HG03103 (cell line): Measurements from ENCODE around the gene GPR176.

Experiments used
- ATAC-seq: cut with Tn5 transposase; IDR thresholded peaks from one replicate; pipeline ENCODE4 v1.9.1; 2021; ENCODE audit warnings: low read depth; ENCODE audit not compliant: unreplicated experiment

GPR176 gene, protein sequence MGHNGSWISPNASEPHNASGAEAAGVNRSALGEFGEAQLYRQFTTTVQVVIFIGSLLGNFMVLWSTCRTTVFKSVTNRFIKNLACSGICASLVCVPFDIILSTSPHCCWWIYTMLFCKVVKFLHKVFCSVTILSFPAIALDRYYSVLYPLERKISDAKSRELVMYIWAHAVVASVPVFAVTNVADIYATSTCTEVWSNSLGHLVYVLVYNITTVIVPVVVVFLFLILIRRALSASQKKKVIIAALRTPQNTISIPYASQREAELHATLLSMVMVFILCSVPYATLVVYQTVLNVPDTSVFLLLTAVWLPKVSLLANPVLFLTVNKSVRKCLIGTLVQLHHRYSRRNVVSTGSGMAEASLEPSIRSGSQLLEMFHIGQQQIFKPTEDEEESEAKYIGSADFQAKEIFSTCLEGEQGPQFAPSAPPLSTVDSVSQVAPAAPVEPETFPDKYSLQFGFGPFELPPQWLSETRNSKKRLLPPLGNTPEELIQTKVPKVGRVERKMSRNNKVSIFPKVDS

DNA sequence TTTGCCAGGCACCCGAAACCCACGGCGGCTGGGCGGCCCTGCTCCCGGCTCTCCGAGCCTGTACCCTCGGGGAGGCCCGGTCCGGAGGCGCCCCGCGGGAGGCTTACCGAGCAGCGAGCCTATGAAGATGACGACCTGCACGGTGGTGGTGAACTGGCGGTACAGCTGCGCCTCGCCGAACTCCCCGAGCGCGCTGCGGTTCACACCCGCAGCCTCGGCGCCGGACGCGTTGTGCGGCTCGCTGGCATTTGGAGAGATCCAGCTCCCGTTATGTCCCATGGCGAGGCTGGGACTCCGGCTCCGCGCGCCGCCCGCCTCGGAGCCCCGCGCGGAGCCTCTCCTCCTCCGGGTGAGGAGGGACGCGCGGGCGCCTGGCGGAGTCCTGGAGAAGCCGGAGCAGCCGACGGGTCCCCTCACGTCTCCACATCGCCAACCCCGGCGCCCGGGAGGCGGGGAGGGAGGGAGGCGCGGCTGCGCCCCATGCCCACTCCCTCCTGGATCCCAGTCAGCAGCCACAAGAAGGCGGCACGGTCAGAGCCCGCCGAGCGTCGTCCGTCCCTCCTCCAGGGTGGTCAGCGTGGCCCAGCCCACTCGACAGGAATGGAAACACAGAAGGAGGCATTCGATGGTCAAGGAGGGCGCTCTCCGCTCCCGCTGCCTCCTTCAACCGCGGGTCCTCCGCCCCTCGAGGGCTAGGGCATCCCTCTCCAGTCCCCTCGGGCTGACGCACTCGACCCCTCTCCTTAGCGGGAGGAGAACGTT lies at the start of gene GPR176:
Gene GPR176 (minus strand): TSS at position 519 of the 762 bp plus-strand sequence. CDS start 240 bp downstream, at position 279.
- ATAC-seq = no peak

DNA sequence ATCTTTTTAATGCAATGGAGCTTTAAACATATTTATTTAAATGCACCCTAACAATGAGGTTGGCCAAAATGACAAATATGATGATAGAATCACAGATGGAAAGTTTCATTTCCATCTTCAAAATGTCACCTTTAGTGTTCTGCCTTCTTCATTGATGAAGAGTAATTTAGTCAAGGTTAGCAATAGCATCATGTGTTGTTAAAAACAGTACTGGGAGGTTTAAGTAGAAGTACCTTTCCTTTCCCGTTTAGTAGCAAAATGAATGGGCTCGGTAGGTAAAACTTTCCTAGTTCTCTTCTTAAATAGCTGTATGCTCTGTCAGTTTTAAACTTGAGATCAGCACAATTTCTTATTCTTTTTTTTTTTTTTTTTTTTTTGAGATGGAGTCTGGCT lies 48.9 kb upstream of the GPR176 start:
- no peak for ATAC-seq

DNA sequence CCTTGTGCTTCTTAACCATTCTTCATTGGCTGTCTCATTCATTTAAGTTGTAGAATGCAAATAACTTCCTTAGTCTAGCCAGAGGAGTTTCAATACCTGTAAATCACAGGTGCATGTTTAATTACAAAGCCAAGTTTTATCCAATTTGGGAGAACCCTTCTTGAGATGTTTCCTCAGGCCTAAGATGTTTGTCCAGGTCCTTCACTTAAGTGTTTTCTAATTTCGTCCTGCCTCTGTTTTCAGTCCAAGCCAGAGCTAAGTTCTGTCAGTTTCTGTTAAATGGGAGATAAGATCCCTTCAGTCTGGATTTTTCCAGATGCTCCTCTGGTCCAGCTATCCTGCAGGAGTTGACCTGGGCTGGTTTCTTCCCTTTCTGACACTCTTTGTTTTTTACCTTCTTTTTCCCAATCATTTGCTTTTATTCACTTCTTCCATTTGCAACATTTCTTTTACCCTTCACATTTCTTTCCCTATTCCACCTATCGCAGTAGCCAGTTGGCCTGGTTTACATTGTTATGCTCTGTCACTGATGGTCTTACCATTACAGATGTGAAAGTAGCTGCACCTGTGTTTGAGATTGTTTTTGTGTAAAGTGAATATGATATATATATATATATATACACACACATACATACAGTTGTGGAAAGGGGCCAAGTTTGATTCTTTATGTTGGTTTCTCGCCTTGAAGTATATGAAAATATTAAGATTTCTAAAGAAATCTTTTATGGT lies 48.4 kb upstream of the GPR176 start:
- no peak for ATAC-seq

DNA sequence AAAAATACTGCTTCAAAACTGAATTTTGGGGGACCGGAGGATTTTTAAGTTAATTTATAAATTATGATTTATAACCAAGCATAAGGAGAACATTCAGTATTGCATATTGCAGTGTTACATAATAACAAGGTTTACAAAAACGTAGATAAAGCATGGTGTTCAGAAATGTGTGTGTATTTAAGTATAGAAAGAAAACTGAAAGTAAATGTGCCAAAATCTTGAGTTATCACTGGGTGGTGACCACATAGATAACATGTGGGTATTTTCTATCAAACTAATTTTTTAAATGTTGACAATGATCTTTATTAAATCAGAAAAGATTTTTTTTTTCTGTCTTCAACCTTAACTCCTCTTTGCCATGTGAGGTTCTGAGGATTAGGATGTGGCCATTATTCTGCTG lies 46.5 kb upstream of the GPR176 start:
- no peak for ATAC-seq

DNA sequence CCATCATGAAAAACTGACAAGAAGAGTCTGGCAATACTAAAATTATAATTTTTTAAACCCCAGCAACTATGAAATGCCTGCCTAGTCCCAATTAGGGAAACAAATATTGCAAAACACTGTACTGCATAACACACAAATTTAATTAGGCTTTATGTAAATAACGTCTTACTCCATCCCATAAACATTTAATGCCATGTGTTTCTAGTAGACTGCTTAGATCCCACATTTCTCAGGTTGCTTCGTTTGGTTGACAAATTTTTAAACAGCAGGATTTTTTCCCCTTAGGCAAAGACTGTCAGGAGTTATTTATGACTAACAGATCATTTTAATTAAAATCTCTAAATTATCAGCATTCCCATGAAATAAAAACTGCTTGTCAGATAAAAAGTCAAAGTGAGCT lies 43.7 kb upstream of the GPR176 start:
- ATAC-seq = no peak

DNA sequence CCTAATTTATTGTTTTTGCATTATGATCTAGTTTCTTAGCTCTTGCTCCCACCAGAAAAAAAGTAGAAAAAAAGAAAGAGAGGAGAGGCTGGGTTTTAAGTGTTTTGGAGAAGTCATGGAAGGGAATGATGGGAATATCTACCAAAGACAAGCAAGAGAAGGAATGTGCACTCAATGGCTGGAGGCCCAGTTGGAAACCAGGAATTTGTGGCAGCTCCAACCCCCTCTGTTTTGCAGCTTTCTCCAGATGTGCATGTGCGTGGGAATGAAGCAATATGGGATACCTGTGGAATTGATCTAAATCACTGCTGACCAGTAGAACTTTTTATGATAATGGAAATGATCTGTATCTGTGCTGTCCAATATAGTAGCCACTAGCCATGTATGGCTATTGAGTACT lies 41.0 kb upstream of the GPR176 start:
- no peak for ATAC-seq

DNA sequence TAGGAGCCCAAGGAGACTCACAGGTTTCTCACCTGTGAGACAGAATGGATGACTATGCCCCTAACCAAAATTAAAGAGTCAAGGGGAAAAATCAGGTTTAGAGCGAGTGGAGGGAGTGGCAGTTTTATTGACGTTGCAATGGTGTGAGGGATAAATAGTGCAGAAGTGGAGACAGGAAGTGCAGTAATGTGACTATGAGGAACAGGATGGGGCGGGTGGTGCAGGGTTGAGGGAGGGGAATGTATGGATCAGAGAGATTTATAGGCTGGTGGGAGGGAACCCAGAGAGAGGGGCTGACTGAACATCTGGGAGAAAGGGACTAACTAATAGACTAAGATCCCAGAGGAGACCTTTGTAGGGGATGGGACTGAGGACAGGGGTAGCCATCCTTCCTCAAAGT lies 40.3 kb upstream of the GPR176 start:
- no peak for ATAC-seq

DNA sequence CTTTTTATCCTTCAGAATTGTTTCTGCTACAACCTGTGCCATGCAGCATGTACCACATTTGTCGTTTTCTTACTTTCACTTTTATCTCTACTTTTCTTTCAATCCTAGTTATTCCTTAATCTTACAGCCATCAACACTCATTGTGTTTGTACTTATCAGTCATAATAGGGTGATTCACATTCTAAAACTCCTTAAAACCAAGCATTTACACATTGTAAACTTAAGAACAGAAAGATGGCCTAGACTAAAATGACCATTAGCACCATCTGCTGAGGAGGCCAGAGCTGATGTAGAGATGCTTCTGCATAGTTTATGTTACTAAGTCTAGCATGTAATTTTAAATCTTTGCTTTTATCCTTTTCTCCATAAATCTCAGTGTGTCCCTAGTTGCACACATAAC lies 39.3 kb upstream of the GPR176 start:
- no peak for ATAC-seq

DNA sequence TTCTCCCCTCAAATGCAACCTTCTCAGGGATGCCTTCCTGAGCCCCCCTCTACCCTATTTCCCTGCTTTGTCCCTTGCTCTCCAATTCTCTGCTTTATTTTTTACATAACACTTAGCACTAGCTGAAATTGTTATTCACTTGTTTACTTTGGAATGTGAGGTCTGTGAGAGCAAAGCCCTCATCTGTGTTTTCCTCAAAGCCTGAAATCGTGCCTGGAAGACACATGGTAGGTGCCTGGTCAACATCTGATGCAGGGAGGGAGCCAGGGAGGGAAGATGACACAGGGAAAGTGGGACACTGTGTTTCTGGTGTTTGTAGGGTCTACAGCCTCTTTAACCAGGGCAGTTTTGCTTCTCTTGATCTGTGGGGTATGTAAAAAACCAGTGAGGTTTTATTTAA lies 37.4 kb upstream of the GPR176 start:
- no peak for ATAC-seq

DNA sequence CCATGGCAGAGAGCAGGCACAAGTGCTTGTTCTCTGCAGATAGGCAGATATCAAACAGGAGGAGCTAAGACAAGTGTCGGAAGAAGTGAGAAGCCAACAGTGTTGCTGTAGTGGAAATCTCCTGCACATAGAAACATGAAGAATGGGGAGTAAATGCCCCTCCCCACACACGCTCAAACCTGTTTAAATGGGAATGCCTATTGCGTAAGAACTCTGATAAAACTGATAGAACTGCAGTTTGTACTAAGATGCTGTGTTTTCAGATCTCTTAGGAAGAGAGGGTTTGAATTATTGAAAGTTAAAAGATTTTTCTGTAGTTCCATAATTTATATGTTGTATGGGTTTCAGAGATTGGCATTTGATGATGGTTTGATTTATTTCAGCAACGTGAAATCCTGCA lies 33.5 kb upstream of the GPR176 start:
- ATAC-seq = no peak

DNA sequence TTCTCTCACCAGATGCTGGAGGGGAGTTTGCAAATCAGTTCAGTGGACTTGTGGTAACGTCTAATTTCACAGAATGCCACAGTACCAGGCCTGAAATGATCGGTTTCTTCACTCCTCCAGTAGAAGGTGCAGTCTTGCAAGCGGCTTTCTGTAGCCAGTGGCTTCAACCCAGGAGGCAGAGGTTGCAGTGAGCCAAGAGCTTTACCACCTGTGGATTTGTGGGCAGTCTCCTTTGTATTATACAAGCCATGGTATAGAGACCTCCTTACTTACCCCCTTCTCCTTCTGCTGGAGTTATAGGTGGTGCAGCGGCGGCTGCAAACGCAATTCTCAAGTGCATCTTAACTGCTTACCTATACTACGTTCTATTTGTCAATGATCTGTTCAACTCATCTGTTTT lies 31.5 kb upstream of the GPR176 start:
- ATAC-seq = no peak

DNA sequence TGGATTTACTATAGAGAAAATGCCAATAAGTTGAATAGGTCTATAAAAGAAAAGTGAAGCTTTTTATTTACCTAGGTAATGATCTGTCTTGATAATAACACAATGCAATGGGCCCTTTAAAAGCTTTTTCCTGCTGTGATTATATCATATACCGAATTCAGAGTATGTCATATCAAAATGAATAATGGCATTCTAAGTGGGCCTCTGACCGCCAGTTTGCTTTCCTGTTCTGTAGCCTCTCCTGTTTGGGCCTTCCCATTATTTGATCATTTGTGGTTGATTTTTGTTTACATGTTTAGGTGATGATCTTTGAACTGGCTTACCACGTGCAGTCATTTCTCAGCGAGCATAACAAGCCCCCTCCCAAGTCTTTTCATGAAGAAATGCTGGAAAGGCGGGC lies 28.8 kb upstream of the GPR176 start:
- ATAC-seq = no peak

DNA sequence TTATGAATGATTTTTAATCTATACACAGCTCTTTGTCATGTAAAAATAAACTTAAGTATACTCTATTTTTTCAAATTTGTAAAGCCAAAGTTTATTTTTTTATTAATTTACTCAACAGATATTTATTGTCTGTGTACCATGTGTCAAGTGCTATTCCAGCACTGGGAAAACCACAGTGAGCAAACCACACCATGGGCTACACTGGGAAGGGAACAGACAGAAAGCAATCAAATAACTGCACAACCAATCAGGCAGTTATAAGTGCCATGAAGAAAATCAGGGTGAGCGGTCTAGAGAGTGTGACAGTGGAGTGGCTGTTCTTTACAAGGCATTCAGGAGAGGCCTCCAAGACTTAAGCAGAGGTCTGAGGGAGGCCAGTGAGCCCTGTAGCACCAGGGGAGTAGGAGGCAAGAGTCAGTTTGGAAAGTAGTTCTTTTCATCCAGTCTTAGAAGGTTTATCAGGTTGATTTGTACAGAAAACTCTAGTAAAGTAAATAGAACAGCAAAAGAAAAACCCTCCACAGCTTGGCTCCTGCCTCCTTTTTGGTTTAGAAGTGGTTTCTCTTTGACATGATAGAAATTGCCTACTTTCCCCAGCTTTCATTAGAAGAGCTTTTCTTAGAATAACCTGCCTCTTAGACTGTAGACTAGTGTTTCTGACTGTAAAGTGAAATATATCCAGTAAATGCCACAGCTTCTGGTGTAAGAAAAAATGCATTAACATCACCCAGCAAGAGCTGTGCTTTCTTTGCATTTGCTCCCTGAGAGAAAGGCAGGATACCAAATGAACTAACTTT lies 27.5 kb upstream of the GPR176 start:
- ATAC-seq = no peak

DNA sequence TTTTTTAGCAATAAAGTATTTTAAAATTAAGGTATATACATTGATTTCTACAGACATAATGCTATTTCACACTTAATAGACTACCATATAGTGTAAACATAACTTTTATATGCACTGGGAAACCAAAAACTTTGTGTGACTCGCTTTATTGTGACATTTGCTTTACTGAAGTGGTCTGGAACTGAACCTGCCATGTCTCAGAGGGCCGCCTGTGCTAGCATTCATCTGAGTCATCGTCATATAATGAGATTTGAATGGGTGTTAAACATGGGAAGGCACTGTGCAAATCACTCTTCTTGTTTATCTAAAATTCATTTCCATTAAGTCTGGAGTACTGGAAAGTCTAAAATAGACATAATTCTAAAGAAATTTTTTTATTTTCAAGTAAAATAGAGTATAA lies 26.8 kb upstream of the GPR176 start:
- no peak for ATAC-seq

DNA sequence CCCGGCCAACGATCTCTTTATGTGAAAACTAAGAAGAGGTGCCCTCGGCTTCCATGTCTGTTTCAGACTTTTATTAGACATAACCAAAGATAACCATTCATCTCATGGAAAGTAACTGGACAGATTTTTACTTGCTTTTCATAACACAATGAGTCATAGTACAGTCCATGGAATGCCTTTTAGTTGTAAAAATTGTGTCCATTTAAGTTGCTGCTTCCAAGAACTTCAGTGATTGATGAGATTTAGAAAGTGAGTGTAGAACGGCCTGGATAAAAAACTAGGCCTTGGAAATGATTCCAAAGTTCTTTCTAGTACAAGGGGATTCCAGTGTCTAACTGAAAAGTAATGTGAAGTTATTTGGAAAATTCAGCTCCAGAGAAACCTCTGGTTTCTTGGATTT lies 24.7 kb upstream of the GPR176 start:
- no peak for ATAC-seq

DNA sequence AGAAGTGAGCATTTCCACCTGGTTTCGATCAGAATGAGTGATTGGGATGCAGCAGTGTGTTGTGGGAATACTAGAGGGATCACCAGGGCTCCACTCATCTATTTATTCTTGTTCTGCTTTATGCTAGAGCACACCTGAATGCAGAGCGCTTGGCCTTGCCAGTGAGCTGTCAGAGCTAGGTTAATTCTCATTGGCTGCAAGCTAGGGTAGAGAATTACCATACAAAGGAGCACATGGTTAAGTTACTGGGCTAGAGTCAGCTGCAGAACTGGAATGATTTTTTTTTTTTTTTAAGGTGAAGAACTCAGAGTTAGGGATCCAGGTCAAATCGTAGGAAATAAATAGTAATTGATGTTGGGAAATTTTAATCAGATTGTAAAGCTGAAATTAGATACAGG lies 22.7 kb upstream of the GPR176 start:
- ATAC-seq = no peak

DNA sequence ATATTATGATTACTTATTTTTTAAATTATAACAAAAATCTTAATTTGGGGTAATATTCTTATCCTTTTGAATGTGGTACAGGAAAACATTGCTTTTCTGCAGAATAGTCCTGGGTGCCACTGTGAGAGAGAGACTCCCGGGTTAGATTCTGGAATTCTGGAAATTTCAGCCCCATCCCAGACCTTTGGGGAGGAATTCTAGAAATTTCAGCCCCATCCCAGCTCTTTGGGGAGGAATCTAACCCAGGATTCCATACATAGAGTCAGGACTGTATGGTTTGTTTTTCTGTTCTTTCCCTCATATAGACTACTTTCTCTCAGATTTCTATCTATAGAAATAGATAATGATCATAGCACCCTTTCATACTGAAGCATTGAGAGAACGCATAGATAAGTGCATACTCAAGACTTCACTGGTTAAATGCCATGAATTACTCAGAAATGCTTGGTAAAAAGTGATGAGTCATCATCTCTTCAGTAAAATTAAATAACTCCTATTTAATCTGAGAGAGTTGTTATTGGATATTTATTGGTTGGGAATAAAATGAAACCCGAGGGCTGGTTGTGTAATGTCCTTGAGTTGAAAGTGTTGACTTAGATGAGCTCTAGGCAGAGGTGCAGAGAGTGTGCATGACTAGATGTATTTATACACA lies 22.2 kb upstream of the GPR176 start:
- no peak for ATAC-seq

DNA sequence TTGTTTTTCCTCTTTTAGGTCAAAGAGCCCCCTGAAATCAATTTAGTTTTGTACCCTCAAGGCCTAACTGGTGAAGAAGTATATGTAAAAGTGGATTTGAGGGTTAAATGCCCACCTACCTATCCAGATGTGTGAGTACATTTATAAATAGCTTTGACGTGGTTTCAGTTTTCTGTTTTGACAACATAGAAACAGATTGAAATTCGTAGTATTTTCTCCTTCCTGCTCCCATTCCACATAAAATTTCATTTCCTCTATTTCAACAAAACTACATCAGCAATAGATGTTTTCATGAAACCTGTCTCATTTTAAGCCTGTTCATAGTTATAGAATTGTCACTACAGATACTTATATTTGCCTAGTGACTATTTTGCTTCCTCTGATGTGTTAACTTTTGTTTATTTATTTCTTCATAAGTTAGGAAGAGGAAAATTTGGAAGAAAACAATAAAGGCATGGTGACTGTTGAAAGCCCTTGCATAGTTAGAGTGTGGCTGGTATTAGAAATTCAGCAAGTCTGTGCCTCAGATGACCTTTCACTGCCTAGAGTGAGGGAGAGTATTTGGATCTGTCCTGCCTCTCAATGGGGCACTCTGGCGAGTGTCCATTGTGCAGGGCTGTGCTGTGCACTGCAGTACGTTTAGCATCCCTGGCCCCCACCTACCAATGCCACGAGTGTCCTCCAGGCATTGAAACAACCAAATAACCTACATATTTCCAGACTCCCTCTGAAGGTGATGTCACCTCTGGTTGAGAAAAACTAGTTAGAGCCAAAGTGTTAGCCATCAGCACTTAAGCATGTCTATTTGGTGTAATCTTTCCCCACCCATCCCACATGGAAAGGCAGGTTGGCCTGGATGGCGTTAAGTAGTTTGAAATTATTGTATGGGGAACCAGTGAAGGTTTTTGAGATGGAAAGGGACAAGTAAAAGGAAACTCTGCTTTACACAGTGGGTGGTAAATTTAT lies 19.7 kb upstream of the GPR176 start:
- peak; percentile 51 for ATAC-seq

DNA sequence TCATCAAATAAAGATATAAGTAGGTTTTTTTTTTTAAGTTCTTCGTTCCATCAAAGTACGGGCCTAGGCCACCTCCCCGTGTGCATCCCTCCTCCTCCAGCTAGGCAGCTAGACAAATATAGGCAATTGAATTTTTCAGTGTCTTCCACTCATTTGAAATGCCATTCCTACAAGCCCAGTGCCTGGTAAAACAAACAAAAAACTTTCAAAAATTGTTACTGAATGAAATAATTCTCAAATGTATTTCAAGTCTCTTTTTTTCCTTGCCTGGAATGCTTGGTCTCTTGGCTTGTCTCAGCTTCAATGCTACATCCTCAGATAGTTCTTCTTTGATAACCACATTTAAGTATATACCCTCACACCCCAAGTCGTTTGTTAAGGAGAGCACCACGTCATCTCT lies 17.6 kb upstream of the GPR176 start:
- no peak for ATAC-seq
